ENCODE data around the gene CC2D2A.

- TF ChIP-seq CTCF (IDR thresholded peaks at IDR 0.05; ENCODE audit: insufficient read depth, low read length, poor library complexity, severe bottlenecking) (no peak), EZH2phosphoT487 (conservative IDR thresholded peaks at IDR 0.05; ENCODE audit: low read length) (no peak)
These were observed 23.7 kb downstream of the CC2D2A start for GRCh38 chr4:15493411-15493810.
